ENCODE results near the gene INHBA.

Gene INHBA

DNA sequence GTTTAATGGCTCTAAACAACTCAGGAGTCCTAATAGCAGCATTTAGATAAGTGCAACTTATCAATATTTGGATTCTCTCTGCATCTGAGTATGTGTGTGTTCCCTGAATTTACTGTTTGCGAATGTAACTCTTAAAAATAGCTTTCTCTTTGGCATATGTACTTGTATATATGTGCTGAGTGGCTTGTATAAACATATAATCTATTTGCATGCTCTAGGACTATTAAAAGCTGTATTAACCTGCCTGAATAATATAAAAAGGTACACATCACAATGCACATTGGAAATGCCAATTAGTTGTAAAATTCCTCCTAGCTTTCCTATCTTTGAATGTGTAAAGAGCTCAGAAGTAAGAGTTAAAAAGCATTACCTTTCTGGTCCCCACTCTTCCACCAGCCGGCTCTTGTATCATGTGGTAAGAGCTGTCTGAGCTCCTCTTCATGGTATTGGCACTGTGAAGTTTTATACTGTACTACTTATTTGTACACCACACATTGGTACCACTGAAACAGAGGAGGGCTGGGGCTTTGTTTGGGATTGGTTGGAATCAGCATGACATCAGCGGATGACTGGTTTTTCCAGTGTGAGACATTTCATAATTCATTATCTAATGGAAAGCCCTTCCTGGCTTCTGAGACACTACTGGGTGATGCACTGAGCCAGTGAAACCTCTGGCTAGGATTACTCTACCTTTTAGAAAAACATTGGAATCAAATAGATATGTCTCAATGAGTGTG is at the start of gene INHBA:
INHBA (minus strand) TSS at position 456 of the 737 bp plus-strand sequence. CDS start 2,716 bp downstream, outside the sequence.
- peak; percentile 94 for DNase-seq

DNA sequence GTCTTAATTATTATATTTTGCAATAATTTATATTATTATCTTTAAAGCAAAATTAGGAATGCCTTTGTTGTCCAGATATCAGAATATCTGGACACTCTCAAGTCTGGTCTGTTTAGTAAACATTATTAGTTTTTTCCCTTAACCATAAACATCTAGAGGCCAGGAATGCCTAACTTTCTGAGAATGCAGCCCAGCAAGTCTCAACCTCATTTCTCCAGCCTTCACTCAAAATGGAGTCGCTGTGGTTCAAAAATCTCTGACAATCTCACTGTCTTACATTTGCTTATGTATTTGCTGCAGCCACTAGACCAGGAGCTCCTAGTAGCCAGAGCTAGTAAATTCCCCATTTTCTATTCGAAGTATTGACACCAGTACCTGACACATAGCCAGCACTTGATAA is 49.7 kb upstream of the INHBA start:
- DNase-seq, result no peak

DNA sequence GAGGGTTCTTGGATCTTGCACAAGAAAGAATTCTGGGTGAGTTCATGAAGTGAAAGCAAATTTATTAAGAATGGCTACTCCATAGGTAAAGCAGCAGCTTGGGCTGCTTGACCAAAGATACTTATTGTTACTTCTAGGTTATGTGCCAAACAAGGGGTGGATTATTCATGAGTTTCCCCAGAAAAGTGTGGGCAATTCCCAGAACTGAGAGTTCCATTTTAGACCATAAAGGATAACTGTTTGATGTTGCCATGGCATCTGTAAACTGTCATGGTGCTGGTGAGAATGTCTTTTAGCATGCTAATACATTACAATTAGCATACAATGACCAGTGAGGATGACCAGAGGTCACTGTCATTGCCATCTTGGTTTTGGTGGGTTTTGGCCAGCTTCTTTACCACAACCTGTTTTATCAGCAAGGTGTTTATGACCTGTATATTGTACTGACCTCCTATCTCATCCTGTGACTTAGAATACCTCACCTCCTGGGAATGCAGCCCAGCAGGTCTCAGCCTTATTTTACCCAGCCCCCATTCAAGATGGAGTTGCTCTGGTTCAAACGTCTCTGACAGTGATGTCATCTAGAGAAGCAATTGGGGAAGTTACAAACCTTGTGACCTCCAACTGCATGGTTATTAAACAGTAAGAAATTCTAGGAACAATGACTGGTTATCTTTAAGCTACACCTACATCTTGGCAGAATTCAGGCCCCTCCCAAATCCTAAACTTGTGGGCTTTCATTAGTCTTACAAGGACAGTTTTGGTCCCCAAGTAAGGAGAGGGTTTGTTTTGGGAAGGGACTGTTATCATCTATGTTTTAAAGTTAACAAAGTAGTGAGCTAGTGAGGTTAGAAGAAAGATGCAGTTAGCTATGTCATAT is 48.0 kb upstream of the INHBA start:
- no peak for DNase-seq

- no peak for DNase-seq
Measured at GRCh38 chr7:41747961-41748360, 45.1 kb upstream of the INHBA start.

GRCh38 chr7:41745451-41745850 is 42.6 kb upstream of the INHBA start:
- no peak for DNase-seq

DNA sequence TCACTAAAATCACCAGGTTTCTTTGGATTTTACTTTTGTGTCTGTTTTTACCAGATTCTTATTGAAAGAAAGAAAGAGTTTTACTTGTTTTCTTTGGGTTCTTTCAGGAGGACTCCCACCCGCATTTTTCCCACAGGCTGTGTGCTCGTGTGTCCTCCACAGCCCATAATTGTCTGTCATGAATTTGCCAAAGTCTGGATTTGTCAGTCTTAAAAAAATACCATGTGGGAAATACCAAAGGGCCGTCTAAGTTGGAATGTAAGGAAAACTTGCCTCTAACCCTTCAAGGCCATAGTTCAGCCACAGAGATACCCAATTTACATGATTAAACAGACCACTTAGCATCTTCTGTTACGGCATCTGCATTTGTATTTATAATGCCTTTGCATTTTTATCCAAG is 41.3 kb upstream of the INHBA start:
- DNase-seq, result no peak

- no peak for DNase-seq
Measured at GRCh38 chr7:41742401-41743020, 39.6 kb upstream of the INHBA start.

DNA sequence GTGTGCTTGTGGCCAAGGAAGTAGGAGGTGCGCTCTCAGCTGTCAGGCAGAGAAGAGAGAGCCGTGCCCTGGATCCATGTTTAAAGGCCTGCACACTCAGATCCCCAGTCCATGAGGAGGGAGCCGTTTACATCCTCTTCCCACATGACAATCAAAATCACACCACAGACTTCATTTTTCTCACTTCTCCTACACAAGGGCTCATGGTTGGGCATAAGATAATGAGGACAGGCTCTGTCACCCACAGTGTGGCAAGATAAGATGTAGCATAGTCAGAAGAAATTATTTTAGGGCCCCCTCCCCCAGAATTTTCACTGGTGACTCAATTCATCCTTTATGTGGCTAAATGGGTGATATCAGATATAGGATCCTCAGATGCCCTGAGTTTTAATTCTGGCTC is 35.9 kb upstream of the INHBA start:
- no peak for DNase-seq

DNA sequence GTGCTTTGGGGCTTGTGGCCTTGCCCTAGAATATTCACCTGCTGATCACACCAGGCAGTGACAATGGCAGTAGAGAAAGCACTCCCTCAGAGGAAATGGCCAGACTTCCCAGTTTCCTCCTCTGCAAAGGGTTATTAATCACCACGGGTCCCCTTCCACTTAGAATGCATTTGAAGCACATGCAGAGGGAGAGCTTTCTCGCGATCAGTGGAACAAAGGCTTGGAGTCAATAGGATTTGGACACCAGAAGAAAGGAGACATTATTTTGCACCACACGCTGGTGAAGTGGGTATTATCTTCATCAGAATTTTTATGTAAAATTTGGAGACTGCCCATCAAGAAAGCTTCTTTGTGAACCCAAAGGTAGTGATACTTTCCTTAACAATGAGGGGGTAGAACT is 35.4 kb upstream of the INHBA start:
- DNase-seq, result no peak

GRCh38 chr7:41735206-41735605 is 32.3 kb upstream of the INHBA start:
- no peak for DNase-seq

DNA sequence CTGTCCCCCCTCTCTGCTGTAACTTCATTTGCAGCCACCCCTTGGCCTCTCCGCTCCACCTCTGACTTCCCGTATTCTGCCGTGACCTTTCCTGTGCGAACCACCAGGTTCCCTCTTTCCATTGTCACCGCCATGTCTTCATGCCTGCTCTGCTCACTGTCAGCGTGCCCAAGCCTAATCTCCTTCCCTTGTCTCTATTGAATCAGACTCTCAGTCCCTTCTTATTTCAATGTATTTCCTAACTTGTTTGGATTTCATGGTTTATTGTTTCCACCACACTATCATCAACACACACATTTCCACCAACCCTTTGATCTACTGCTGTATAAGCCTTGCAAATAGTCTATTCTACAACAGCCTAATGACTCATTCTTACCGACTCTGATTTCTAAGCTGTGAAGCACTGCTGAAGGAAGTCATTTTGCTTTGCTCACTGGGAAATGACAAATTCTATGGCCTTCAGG is 30.0 kb upstream of the INHBA start:
- peak; percentile 31 for DNase-seq

- no peak for DNase-seq
Measured at GRCh38 chr7:41732436-41732785, 29.5 kb upstream of the INHBA start.

DNA sequence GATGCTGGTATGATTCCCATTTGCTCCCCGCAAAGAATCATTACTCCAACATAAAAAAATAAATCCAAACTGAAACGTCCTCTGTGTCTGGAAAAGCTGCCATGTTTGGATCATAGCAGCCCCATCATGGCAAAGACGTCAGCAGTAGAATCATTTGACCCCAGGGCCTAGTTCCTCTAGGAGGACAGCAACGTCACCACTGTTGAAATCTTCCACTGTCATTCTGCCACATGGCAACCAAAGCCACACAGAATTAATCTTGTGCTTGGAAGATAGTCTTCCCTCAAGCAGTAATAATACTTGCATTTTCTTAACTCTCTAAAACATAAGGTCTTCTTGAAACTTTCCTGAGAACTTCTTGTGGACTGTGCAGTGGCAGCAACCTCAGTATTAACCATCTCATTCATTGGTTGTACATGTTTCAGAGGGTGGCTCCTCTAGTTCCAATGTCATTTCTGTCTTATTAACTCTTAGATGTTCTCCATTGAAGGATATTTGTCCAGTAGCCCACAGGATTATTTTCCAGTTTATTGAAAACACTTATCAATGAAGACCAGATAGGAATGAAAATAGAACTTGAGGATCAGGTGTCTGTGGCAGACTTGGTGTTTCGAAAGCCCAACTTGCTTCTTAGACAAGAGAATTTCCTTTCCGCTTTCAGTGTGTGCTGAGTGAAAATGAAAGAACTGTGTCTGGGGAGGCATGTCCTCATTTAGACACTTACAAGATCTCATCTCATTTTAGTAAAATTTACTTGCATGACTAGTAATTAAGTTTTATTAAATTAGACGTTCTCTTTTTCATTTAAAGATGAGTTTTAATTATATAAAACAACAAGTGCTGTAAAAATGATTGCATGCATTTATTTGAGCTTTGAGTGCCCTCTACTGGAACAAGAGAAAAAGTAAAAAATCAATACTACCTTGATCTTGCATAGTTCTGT is 28.9 kb upstream of the INHBA start:
- DNase-seq, result peak; percentile 33

DNA sequence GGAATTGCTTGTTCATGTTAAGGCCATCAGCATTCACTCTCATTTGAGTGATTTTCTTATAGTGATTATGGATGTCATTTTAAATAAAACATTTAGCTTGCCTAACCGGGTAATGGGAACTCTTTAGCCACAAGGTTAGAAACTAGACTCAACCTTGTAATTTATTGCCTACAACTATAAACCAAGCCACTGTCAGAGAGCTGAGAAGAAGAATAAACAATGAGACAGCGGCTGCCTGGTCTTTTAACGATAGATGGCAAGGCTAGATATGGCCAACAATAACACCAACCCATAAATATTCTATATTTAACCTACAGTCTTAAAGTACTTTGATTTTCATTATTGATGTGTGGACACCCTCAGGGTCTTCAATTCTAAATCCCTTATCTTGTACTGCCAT is 27.8 kb upstream of the INHBA start:
- no peak for DNase-seq

GRCh38 chr7:41730161-41730560 is 27.3 kb upstream of the INHBA start:
- no peak for DNase-seq

DNA sequence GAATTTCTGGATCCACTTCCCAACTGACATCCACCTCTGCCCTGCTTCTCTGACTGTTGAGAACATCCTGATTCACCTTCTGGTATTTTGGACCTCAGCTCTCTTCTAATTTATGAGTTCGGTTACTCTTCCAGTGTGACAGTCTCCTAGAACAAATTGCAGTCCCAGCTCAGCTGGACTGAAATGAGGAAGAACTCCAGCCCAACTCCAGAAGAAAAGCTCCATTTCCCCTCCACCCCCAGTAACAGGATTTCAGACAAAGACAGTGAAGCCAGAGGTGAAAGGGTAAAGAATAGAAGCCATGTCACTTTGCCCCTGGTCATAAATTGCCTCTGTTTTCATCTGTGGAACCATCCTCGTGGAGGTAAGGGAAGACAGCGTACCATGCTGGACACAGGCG is 26.2 kb upstream of the INHBA start:
- DNase-seq, result no peak

- DNase-seq, result no peak
Measured at GRCh38 chr7:41725013-41725412, 22.1 kb upstream of the INHBA start.

DNA sequence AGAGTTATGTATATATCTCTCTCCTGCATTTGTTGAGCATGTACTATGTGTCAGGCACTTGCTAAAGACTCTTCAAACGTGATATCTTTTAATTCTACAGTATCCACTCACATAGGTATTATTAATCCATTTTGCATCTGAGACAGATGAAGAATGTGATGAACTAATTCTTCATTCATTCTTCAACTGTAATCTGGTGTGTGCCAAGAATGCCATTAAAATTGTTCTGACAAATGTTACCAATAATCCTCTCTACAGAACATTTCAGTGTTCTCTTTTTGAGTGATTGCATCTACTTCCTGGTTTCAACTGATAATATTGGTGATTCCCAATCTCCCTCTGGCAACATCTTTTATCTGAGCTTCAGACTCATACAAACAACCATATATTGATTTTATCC is 18.0 kb upstream of the INHBA start:
- no peak for DNase-seq

- DNase-seq, result no peak
Measured at GRCh38 chr7:41720046-41720445, 17.2 kb upstream of the INHBA start.

DNA sequence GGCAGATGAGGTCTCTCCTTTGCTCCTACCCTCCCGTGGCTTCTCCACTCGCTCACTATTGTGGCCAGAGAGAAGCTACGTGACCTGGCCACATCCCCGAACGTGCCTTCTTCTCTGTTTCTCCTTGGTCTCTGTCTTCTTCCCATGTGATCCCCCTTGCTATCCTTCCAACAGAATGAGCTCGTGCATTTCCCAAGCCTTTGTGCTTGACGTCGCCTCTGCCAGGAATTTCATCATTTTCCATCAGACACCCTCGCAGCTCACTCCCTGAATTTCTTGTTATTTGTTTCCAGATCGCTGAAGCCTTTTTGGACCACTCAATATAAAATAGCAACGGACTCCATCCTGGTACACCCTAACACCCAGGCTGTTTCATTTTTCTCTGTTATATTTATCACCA is 13.8 kb upstream of the INHBA start:
- DNase-seq, result no peak

DNA sequence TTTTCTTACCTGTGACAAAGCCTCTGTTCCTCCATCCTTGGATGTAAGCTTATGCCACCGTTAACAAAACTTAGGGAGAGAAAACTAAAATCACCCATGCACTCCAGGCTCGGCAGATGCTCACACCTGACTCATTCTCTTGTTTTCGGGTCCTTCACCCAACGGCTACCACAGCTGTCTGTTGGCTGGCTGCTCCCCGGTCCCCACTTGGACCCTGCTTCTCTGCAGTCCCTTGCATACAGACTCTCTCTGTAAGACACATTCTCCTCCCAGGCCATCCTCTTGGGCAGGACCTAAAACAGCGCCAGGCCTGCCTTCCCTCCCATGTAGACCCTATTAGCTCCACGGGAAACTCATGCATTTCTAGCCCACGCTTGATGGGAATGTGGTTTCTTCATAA is 12.1 kb upstream of the INHBA start:
- no peak for DNase-seq

- DNase-seq, result no peak
Measured at GRCh38 chr7:41711283-41712064, 8.6 kb upstream of the INHBA start.

Measured in fibroblast of skin of right quadriceps (primary cell).